OCI-LY7 (cell line): Measurements from ENCODE around the gene PDILT. TPM values are rescaled to one million over a fixed set of nuclear protein-coding genes. Genes with fewer than 3 reads are reported as not detected.

Source experiments
- BruUV-seq: library from RNA; stranded (reverse); fragments of 400-500 nt; replicated peaks from 2 replicates; lab custom pipeline; 2021; lab: Mats Ljungman, UMichigan
- CTCF ChIA-PET: fragments of 300-600 bp; sonication (Branson Sonifier 250); formaldehyde crosslinking; loops from one replicate; lab custom pipeline; 2022; ENCODE audit warnings: antibody characterized with exemption; ENCODE audit not compliant: unreplicated experiment; lab: Charles Lee
- POLR2A ChIA-PET: fragments of 300-600 bp; sonication (Branson Sonifier 250); formaldehyde crosslinking; loops from one replicate; lab custom pipeline; 2022; ENCODE audit warnings: antibody characterized with exemption; lab: Charles Lee
- DNase-seq: peaks from one replicate; pipeline ENCODE4 v3.0.0-alpha.2; 2015; ENCODE audit warnings: low spot score
- H2AFZ ChIP-seq: fragments of 200-600 bp; sonication (generic), shearing (Covaris generic); 2 replicates; pipeline ENCODE4 v1.6.1; 2014; ENCODE audit warnings: mild to moderate bottlenecking, antibody characterized with exemption, low read length, moderate library complexity
- H3K27ac ChIP-seq: fragments of 200-600 bp; sonication (generic); 2 replicates; pipeline ENCODE4 v1.5.1; 2014; ENCODE audit warnings: mixed run types, low read depth, mild to moderate bottlenecking, moderate library complexity, low read length, inconsistent platforms; ENCODE audit not compliant: poor library complexity, severe bottlenecking
- H3K36me3 ChIP-seq: fragments of 200-600 bp; sonication (generic); 2 replicates; pipeline ENCODE4 v1.6.1; 2014; ENCODE audit warnings: mild to moderate bottlenecking, antibody characterized with exemption, low read length, moderate library complexity, mixed read lengths; ENCODE audit not compliant: insufficient read depth
- H3K4me1 ChIP-seq: fragments of 200-600 bp; sonication (generic); 2 replicates; pipeline ENCODE4 v1.5.1; 2014; ENCODE audit warnings: mild to moderate bottlenecking, low read length; ENCODE audit not compliant: insufficient read depth, poor library complexity, severe bottlenecking
- H3K4me2 ChIP-seq: fragments of 200-600 bp; sonication (generic); 2 replicates; pipeline ENCODE4 v1.6.1; 2014; ENCODE audit warnings: mild to moderate bottlenecking, low read length
- H3K4me3 ChIP-seq: fragments of 200-600 bp; sonication (generic); 2 replicates; pipeline ENCODE4 v1.5.1; 2014; ENCODE audit warnings: mild to moderate bottlenecking, low read depth, low read length; ENCODE audit not compliant: poor library complexity, severe bottlenecking
- H3K79me2 ChIP-seq: fragments of 200-600 bp; sonication (generic); 2 replicates; pipeline ENCODE4 v1.6.1; 2016; ENCODE audit warnings: low read depth, mild to moderate bottlenecking, low read length, moderate library complexity, mixed read lengths; ENCODE audit not compliant: insufficient read depth
- H3K9me2 ChIP-seq: fragments of 200-600 bp; sonication (generic); 2 replicates; pipeline ENCODE4 v1.6.1; 2016; ENCODE audit warnings: mild to moderate bottlenecking, low read length, mixed read lengths; ENCODE audit not compliant: insufficient read depth
- H3K9me3 ChIP-seq: fragments of 200-600 bp; sonication (generic); 2 replicates; pipeline ENCODE4 v1.6.1; 2014; ENCODE audit warnings: mild to moderate bottlenecking, mixed run types, low read length, mixed read lengths
- H4K20me1 ChIP-seq: fragments of 200-600 bp; sonication (generic); 2 replicates; pipeline ENCODE4 v1.6.1; 2014; ENCODE audit warnings: mild to moderate bottlenecking, antibody characterized with exemption, low read length, moderate library complexity, mixed read lengths; ENCODE audit not compliant: insufficient read depth
- EZH2phosphoT487 ChIP-seq: fragments of 200-600 bp; sonication (generic); IDR thresholded peaks from 2 replicates; pipeline ENCODE4 v1.6.1; 2018; ENCODE audit warnings: low read depth, borderline replicate concordance, mild to moderate bottlenecking, mixed run types, antibody characterized with exemption, low read length, moderate library complexity, mixed read lengths
- intact Hi-C: fragments of 100-400 bp; cut with micrococcal nuclease; formaldehyde crosslinking; loops from one replicate; pipeline ENCODE4 v1.10.0; 2022; ENCODE audit not compliant: unreplicated experiment
- total RNA-seq, 2 experiments: library from RNA; depleted of rRNA in 1 of 2; stranded (reverse); fragments of >200 nt in 1 of 2; shearing (Covaris generic) in 1 of 2; gene quantifications; 2 replicates each; pipeline ENCODE4 v1.2.3, GENCODE V29; 2014 to 2022
- TF ChIP-seq, protein P1 (sequence below): fragments of 200-600 bp; sonication (generic); conservative IDR thresholded peaks from 2 replicates; pipeline ENCODE4 v1.5.1; 2014; ENCODE audit warnings: mild to moderate bottlenecking, antibody characterized with exemption, low read length, moderate library complexity, mixed read lengths

Gene PDILT
- total RNA-seq, 2 experiments from 2014 or later = not detected

DNA sequence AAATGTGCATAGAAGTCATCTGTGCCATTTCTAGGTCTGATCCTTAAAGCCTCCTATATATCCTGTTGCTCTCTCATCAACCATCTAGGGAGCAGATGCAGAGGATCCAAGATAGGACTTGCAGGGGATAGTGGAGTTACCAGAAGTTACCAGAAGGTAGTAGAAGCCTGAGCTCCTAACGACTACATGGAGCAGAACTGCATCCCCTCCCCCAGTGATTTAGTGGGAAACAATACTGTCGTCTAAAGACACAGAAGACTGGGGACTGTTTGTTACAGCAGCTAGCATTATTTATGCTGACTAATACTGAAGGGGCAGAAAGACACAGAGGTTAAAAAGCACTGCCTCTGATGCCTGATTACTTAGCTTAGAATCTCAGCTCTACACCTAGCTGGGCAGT lies 93.0 kb downstream of the PDILT start:
- CTCF ChIA-PET = no interaction called here

DNA sequence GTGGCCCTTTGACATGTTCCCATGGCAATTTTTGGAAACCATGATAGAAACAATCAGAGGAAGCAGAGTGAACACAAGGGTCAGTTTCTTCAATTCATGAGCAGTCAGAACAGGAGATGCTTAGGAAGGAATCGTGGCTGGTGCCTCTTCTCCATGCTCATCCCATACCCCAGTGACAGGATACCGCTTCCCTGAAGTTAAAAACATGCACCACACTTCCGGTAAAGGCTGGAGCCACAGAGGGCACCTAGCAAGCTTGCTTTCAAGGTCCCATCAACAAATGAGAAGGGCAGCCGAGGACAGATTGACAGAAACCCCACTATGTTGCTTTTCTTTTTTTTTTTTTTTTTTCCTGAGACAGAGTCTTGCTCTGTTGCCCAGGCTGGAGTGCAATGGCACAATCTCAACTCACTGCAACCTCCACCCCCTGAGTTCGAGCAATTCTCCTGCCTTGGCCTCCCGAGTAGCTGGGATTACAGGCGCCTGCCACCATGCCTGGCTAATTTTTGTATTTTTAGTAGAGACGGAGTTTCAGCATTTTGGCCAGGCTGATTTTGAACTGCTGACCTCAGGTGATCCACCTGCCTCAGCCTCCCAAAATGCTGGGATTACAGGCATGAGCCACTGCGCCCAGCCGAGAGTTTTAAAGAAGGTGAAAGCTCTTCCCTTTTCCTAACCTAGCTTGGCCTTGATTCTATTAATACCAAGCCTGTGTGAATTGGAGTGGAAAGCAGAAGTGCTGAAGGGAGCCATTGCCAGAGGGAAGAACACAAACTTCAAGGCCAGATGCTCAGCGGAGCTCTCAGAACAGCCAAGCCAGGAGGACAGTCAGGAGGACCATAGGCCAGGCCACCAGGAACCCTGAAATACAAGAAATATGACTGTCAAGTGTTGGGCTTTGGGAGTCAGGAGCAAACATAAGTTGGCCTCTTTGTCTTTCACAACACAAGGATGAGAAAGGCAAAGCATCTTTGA lies 93.8 kb downstream of the PDILT start:
- Histone ChIP-seq H3K9me2 (no peaks in the 10 kb centered on the region), H2AFZ (no peak overlapping the region), H3K4me3 (no peak overlapping the region), H3K79me2 (no peaks in the 10 kb centered on the region), H3K4me1 (no peaks in the 10 kb centered on the region), H3K27ac (no peak overlapping the region), H3K9me3 (no peaks in the 10 kb centered on the region), H4K20me1 (no peaks in the 10 kb centered on the region), H3K36me3 (no peaks in the 10 kb centered on the region), H3K4me2 (no peak overlapping the region)
- intact Hi-C loops = no loop called here
- ChIA-PET POLR2A (no interaction called here), CTCF (no interaction called here)
- TF ChIP-seq, protein P1, sequence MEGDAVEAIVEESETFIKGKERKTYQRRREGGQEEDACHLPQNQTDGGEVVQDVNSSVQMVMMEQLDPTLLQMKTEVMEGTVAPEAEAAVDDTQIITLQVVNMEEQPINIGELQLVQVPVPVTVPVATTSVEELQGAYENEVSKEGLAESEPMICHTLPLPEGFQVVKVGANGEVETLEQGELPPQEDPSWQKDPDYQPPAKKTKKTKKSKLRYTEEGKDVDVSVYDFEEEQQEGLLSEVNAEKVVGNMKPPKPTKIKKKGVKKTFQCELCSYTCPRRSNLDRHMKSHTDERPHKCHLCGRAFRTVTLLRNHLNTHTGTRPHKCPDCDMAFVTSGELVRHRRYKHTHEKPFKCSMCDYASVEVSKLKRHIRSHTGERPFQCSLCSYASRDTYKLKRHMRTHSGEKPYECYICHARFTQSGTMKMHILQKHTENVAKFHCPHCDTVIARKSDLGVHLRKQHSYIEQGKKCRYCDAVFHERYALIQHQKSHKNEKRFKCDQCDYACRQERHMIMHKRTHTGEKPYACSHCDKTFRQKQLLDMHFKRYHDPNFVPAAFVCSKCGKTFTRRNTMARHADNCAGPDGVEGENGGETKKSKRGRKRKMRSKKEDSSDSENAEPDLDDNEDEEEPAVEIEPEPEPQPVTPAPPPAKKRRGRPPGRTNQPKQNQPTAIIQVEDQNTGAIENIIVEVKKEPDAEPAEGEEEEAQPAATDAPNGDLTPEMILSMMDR = no peak
- TF ChIP-seq EZH2phosphoT487 = no peak
- no peak for DNase-seq
- no TSS peak for BruUV-seq

More for the DNA sequence above, 93.0 kb downstream of the PDILT start:
- no peaks in the 10 kb centered on the region for H3K4me1 ChIP-seq
- no peaks in the 10 kb centered on the region for H3K9me3 ChIP-seq
- H3K4me2 ChIP-seq = no peak overlapping the region
- no peaks in the 10 kb centered on the region for H4K20me1 ChIP-seq
- TF ChIP-seq, protein P1 = no peak
- TF ChIP-seq EZH2phosphoT487 = no peak
- no peaks in the 10 kb centered on the region for H3K9me2 ChIP-seq
- intact Hi-C loops = no loop called here
- H3K36me3 ChIP-seq = no peaks in the 10 kb centered on the region
- DNase-seq = no peak
- BruUV-seq = no TSS peak
- no peak overlapping the region for H2AFZ ChIP-seq
- no peak overlapping the region for H3K27ac ChIP-seq
- H3K79me2 ChIP-seq = no peaks in the 10 kb centered on the region
- H3K4me3 ChIP-seq = no peak overlapping the region
- POLR2A ChIA-PET = no interaction called here

DNA sequence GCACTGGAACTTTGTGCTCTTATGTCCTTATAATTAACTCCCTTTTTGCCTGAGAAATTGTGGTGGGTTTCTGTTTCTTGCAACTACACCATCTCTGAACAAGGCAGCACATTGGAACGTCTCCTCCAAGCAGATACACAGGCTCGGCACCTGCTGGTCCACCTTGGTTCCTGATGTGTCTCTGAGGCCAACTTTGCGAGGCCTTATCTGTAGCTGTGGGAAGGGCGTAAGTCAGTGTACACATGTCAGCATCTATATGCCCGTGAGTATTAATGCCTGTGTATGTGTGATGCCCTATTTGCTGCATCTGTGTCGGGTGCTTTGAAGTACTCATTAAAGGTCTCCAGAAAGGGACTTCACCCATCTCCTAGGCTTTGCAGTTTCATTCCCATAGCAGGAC lies 94.8 kb downstream of the PDILT start:
- no peak overlapping the region for H3K4me2 ChIP-seq
- no peaks in the 10 kb centered on the region for H3K79me2 ChIP-seq
- no peaks in the 10 kb centered on the region for H3K9me2 ChIP-seq
- DNase-seq = no peak
- H3K4me3 ChIP-seq = no peak overlapping the region
- no peak overlapping the region for H3K27ac ChIP-seq
- no peaks in the 10 kb centered on the region for H3K9me3 ChIP-seq
- no TSS peak for BruUV-seq
- no peak for TF ChIP-seq EZH2phosphoT487
- TF ChIP-seq, protein P1 = no peak
- CTCF ChIA-PET = no interaction called here
- no peaks in the 10 kb centered on the region for H3K36me3 ChIP-seq
- POLR2A ChIA-PET = no interaction called here
- intact Hi-C loops = no loop called here
- no peaks in the 10 kb centered on the region for H3K4me1 ChIP-seq
- no peaks in the 10 kb centered on the region for H4K20me1 ChIP-seq
- no peak overlapping the region for H2AFZ ChIP-seq
